Endothelial cell of umbilical vein (primary cell): ENCODE data around the gene WDR36. TPM values are rescaled to one million over a fixed set of nuclear protein-coding genes. Genes with fewer than 3 reads are reported as not detected.
"Not testable (repeated sequence)": the region's sequence is repeated elsewhere in the genome, so short reads cannot be mapped to it uniquely, and the experiment has no call there.

Experiments
- BruUV-seq: library from RNA; stranded (reverse); fragments of 400-500 nt; replicated peaks from 2 replicates; lab custom pipeline; 2021; lab: Mats Ljungman, UMichigan
- CTCF ChIA-PET: fragments of 300-600, 350-600 bp; sonication (Branson Sonifier 250); formaldehyde crosslinking; loops from one replicate; lab custom pipeline; 2021; ENCODE audit warnings: antibody characterized with exemption, inconsistent platforms; lab: Charles Lee
- POLR2A ChIA-PET: fragments of 300-600, 350-600 bp; sonication (Branson Sonifier 250); formaldehyde crosslinking; loops from one replicate; lab custom pipeline; 2021; ENCODE audit warnings: antibody characterized with exemption, inconsistent platforms; lab: Charles Lee
- DNase-seq: peaks from one replicate; pipeline ENCODE4 v3.0.0-alpha.2; 2011; ENCODE audit warnings: low read depth, low spot score
- FAIRE-seq: peaks from 2 replicates; lab custom pipeline; 2011; peaks lifted over from hg19 to GRCh38; lab: Jason Lieb, UNC
- H2AFZ ChIP-seq: 2 replicates; pipeline ENCODE4 v1.6.0; 2012; ENCODE audit warnings: low read depth, low read length, control low read depth, inconsistent platforms
- H3K27ac ChIP-seq: 2 replicates; pipeline ENCODE4 v1.5.1; 2011; ENCODE audit warnings: low read depth, mild to moderate bottlenecking, control low read depth, low read length, moderate library complexity; ENCODE audit not compliant: insufficient read depth
- H3K27me3 ChIP-seq, 2 experiments: 2 replicates each; pipeline versions ENCODE4 v1.6.0 to v1.6.1; 2011; ENCODE audit warnings: low read length in 2 of 2, mixed read lengths in 1 of 2; ENCODE audit not compliant: control insufficient read depth in 2 of 2, insufficient read depth in 2 of 2
- H3K36me3 ChIP-seq, 2 experiments: 2 replicates in 1 of 2; 3 replicates in 1 of 2; pipeline ENCODE4 v1.5.1; 2011; ENCODE audit warnings: low read length in 2 of 2, mild to moderate bottlenecking in 1 of 2, moderate library complexity in 1 of 2; ENCODE audit not compliant: control insufficient read depth in 2 of 2, insufficient read depth in 2 of 2; ENCODE audit errors: extremely low read depth in 1 of 2
- H3K4me1 ChIP-seq: 3 replicates; pipeline ENCODE4 v1.5.1; 2011; ENCODE audit warnings: mild to moderate bottlenecking, low read length; ENCODE audit not compliant: control insufficient read depth, insufficient read depth; ENCODE audit errors: extremely low read depth
- H3K4me2 ChIP-seq: 2 replicates; pipeline ENCODE4 v1.6.1; 2011; ENCODE audit warnings: low read length, control low read depth, mixed read lengths; ENCODE audit not compliant: insufficient read depth
- H3K4me3 ChIP-seq, 3 experiments: fragments of 200-600 bp in 1 of 3; sonication (generic), shearing (Covaris generic) in 1 of 3; replicated peaks in 1 of 3; 2 replicates each; pipeline ENCODE4 v1.5.1; 2011 to 2016; ENCODE audit warnings: control low read depth in 3 of 3, low read length in 3 of 3, mild to moderate bottlenecking in 2 of 3, inconsistent platforms in 1 of 3, low read depth in 1 of 3, moderate library complexity in 1 of 3; ENCODE audit not compliant: insufficient read depth in 1 of 3
- H3K79me2 ChIP-seq: 2 replicates; pipeline ENCODE4 v1.6.0; 2012; ENCODE audit warnings: low read length, inconsistent platforms; ENCODE audit not compliant: control insufficient read depth, insufficient read depth
- H3K9ac ChIP-seq: replicated peaks from 2 replicates; pipeline ENCODE3; 2011; ENCODE audit warnings: low read length, control low read depth; ENCODE audit not compliant: insufficient read depth; ENCODE audit errors: extremely low read depth
- H3K9me1 ChIP-seq: replicated peaks from 3 replicates; pipeline ENCODE4 v1.6.0; 2011; ENCODE audit warnings: mild to moderate bottlenecking, low read length; ENCODE audit not compliant: control insufficient read depth, insufficient read depth; ENCODE audit errors: extremely low read depth
- H3K9me3 ChIP-seq: replicated peaks from 2 replicates; pipeline ENCODE4 v1.5.1; 2012; ENCODE audit warnings: low read length, inconsistent platforms; ENCODE audit not compliant: control insufficient read depth, insufficient read depth
- H4K20me1 ChIP-seq: replicated peaks from 2 replicates; pipeline ENCODE3; 2011; ENCODE audit warnings: mild to moderate bottlenecking, low read length; ENCODE audit not compliant: control insufficient read depth, insufficient read depth; ENCODE audit errors: extremely low read depth
- EZH2 ChIP-seq: IDR thresholded peaks from 2 replicates; pipeline ENCODE4 v1.6.1; 2012; ENCODE audit warnings: borderline replicate concordance, low read depth, mild to moderate bottlenecking, moderate library complexity, low read length, inconsistent platforms; ENCODE audit not compliant: severe bottlenecking
- FOS ChIP-seq: IDR thresholded peaks from 2 replicates; pipeline ENCODE4 v1.6.1; 2011; ENCODE audit warnings: mild to moderate bottlenecking, low read length, moderate library complexity, borderline replicate concordance; ENCODE audit not compliant: insufficient read depth
- GATA2 ChIP-seq: IDR thresholded peaks from 2 replicates; pipeline ENCODE4 v1.7.0; 2011; ENCODE audit warnings: low read depth, mild to moderate bottlenecking, moderate library complexity, mixed read lengths, low read length; ENCODE audit not compliant: insufficient read length, insufficient read depth
- JUN ChIP-seq: IDR thresholded peaks from 2 replicates; pipeline ENCODE4 v1.6.1; 2011; ENCODE audit warnings: borderline replicate concordance, low read depth; ENCODE audit not compliant: insufficient read length, insufficient read depth
- MYC ChIP-seq: IDR thresholded peaks from one replicate; pipeline ENCODE4 v1.6.1; 2011; ENCODE audit warnings: mild to moderate bottlenecking, low read depth, low read length
- POLR2A ChIP-seq: IDR thresholded peaks from 2 replicates; pipeline ENCODE4 v1.6.1; 2012; ENCODE audit warnings: low read depth, mild to moderate bottlenecking, control low read depth, low read length
- POLR2AphosphoS5 ChIP-seq: IDR thresholded peaks from 2 replicates; pipeline ENCODE4 v1.6.1; 2012; ENCODE audit warnings: low read depth, mild to moderate bottlenecking, control low read depth, low read length, moderate library complexity; ENCODE audit not compliant: insufficient read depth
- dilution Hi-C: fragments of 300-500 bp; cut with MboI; formaldehyde crosslinking; loops from one replicate; pipeline ENCODE4 v1.15.0; 2019; ENCODE audit warnings: low sequenced_read_pairs; ENCODE audit not compliant: extremely low pct_ligation_motif_present
- intact Hi-C: fragments of 100-400 bp; cut with micrococcal nuclease; formaldehyde crosslinking; loops from one replicate; pipeline ENCODE4 v1.10.0; 2022
- polyA plus RNA-seq, 4 experiments: library from polyadenylated mRNA; depleted of rRNA in 3 of 4; stranded (reverse) in 3 of 4; unstranded in 1 of 4; fragments of >200 nt; gene quantifications; 2 replicates each; pipeline versions ENCODE4 v1.2.1 to v1.2.3, GENCODE V29; 2011 to 2012; ENCODE audit warnings: missing spikeins in 1 of 4
- total RNA-seq: library from RNA; stranded (reverse); gene quantifications from 2 replicates; pipeline ENCODE4 v1.2.3, GENCODE V29; 2021
- TF ChIP-seq, protein P1 (sequence below): IDR thresholded peaks from 2 replicates; pipeline ENCODE4 v1.6.1; 2011; ENCODE audit not compliant: insufficient read depth, insufficient read length
- TF ChIP-seq, protein P2 (sequence below), 2 donors: IDR thresholded peaks; 1 replicate in 1 of 2; 2 replicates in 1 of 2; pipeline ENCODE4 v1.5.1; 2011; ENCODE audit warnings: low read length in 2 of 2, mild to moderate bottlenecking in 2 of 2, moderate library complexity in 2 of 2, control low read depth in 1 of 2, inconsistent platforms in 1 of 2, low read depth in 1 of 2; ENCODE audit not compliant: insufficient read depth in 1 of 2; ENCODE audit errors: extremely low read depth in 1 of 2

WDR36 gene
- total and polyA plus RNA-seq, 2 donors (not counting 3 experiments of a cell fraction or from before 2014, with no cell fraction given): 10.6 to 30.2 TPM

DNA sequence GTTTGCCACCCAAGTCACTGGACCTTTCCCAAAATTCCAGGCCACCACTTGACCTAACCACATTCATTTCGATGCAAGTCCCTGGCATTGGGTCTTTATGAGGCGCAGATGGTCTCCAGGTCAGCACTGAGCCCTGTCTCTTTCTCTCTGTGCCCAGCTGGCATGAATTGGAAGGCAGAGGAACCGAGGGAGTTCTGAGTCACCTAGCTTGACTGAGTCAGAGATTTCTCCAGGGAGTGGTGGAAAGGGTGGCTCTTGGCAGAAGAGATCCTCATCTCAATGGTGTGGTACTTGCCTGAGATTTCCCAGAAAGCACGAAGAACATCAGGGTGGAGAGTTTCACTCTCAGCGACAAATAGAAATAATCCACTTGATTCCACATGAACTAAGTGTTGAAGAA lies 43.8 kb downstream of the WDR36 start:
- no peaks in the 10 kb centered on the region for H3K27me3 ChIP-seq
- no peaks in the 10 kb centered on the region for H3K36me3 ChIP-seq
- H3K9me3 ChIP-seq: no peaks in the 10 kb centered on the region
- H3K4me2 ChIP-seq: no peak overlapping the region
- peaks cover 16% of the 10 kb centered on the region for H3K4me1 ChIP-seq
- H2AFZ ChIP-seq: no peak overlapping the region
- ChIA-PET POLR2A (no interaction called here), CTCF (no interaction called here)
- no peak overlapping the region for H3K9ac ChIP-seq
- BruUV-seq: no TSS peak
- no peaks in the 10 kb centered on the region for H3K9me1 ChIP-seq
- DNase-seq: no peak
- H3K79me2 ChIP-seq: no peaks in the 10 kb centered on the region
- dilution Hi-C loops (no loop called here), intact Hi-C loops (loop anchor here (10.0 kb wide), 1 partner anchor 709 kb away; no protein-coding TSS in a partner anchor)
- FAIRE-seq: no peak
- TF ChIP-seq FOS (peak; percentile 49), MYC (no peak), JUN (no peak), GATA2 (no peak)
- TF ChIP-seq, protein P1, sequence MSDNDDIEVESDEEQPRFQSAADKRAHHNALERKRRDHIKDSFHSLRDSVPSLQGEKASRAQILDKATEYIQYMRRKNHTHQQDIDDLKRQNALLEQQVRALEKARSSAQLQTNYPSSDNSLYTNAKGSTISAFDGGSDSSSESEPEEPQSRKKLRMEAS: no peak
- no peak overlapping the region for H3K4me3 ChIP-seq
- no peak overlapping the region for H3K27ac ChIP-seq
- no peaks in the 10 kb centered on the region for H4K20me1 ChIP-seq

DNA sequence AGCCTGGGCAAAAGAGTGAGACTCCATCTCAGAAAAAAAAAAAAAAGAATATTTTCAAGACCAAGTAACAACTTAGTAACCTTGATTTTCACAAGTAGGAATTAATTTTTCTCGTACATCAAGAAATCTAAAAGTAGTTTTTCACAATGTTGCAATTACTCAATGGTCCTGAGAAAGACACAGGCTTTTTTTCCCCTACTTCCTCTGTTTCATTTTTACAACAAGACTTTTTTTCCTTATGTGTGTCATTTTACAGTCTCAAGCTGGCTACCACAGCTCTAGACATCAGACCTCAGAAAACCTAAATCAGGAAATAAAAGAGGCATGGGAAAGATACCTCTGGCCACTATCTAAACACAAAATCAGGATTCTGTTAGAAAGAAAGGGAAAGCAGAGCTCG lies 45.9 kb downstream of the WDR36 start:
- intact Hi-C loops (loop anchor here (10.0 kb wide), 1 partner anchor 707 kb away; no protein-coding TSS in a partner anchor), dilution Hi-C loops (no loop called here)
- no peaks in the 10 kb centered on the region for H3K36me3 ChIP-seq
- H3K4me2 ChIP-seq: no peak overlapping the region
- no peaks in the 10 kb centered on the region for H4K20me1 ChIP-seq
- BruUV-seq: no TSS peak
- no peaks in the 10 kb centered on the region for H3K79me2 ChIP-seq
- no peak overlapping the region for H2AFZ ChIP-seq
- no peak overlapping the region for H3K4me3 ChIP-seq
- TF ChIP-seq, protein P1: no peak
- TF ChIP-seq FOS (no peak), POLR2AphosphoS5 (no peak), POLR2A (no peak), EZH2 (no peak), MYC (no peak), JUN (no peak), GATA2 (no peak)
- TF ChIP-seq, protein P2, sequence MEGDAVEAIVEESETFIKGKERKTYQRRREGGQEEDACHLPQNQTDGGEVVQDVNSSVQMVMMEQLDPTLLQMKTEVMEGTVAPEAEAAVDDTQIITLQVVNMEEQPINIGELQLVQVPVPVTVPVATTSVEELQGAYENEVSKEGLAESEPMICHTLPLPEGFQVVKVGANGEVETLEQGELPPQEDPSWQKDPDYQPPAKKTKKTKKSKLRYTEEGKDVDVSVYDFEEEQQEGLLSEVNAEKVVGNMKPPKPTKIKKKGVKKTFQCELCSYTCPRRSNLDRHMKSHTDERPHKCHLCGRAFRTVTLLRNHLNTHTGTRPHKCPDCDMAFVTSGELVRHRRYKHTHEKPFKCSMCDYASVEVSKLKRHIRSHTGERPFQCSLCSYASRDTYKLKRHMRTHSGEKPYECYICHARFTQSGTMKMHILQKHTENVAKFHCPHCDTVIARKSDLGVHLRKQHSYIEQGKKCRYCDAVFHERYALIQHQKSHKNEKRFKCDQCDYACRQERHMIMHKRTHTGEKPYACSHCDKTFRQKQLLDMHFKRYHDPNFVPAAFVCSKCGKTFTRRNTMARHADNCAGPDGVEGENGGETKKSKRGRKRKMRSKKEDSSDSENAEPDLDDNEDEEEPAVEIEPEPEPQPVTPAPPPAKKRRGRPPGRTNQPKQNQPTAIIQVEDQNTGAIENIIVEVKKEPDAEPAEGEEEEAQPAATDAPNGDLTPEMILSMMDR (IDR thresholded peaks at IDR 0.05; ENCODE audit: extremely low read depth in 1 of 2, insufficient read depth in 1 of 2, low read depth in 1 of 2, low read length in 2 of 2): no peak
- CTCF ChIA-PET: no interaction called here
- FAIRE-seq (no peak), DNase-seq (no peak)
- POLR2A ChIA-PET: no interaction called here
- no peaks in the 10 kb centered on the region for H3K27me3 ChIP-seq
- peaks cover 6% of the 10 kb centered on the region for H3K4me1 ChIP-seq
- H3K27ac ChIP-seq: no peak overlapping the region
- H3K9me3 ChIP-seq: no peaks in the 10 kb centered on the region
- H3K9me1 ChIP-seq: no peaks in the 10 kb centered on the region
- H3K9ac ChIP-seq: no peak overlapping the region

DNA sequence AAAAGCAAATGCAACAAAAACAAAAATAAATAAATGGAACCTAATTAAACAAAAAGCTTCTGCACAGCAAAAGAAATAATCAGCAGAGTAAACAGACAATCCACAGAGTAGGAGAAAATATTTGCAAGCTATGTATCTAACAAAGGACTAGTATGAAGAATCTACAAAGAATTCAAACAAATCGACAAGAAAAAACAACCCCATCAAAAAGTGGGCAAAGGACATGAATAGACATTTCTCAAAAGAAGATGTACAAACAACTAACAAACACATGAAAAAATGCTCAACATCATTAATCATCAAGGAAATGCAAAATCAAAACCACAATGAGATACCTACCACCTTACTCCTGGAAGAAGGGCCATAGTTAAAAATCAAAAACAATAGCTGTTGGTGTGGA lies 49.3 kb downstream of the WDR36 start:
- H3K4me3 ChIP-seq, H3K9ac ChIP-seq, H2AFZ ChIP-seq, H4K20me1 ChIP-seq, H3K79me2 ChIP-seq, FAIRE-seq, H3K9me1 ChIP-seq, H3K36me3 ChIP-seq, dilution Hi-C loops, BruUV-seq, H3K27ac ChIP-seq, POLR2A ChIA-PET, DNase-seq, H3K4me2 ChIP-seq, H3K27me3 ChIP-seq, intact Hi-C loops, H3K4me1 ChIP-seq, H3K9me3 ChIP-seq: not testable (repeated sequence)
- CTCF ChIA-PET: interaction anchor here (1.3 kb wide), 1 partner anchor 42 kb away, joined by 3 read pairs; no protein-coding TSS in a partner anchor
